Caco-2 (cell line): Measurements from ENCODE around the gene FYB2. TPM values are rescaled to one million over a fixed set of nuclear protein-coding genes. Genes with fewer than 3 reads are reported as not detected.

Source experiments
- BruUV-seq: library from RNA; stranded (reverse); fragments of 400-500 nt; replicated peaks from 2 replicates; lab custom pipeline; 2021; lab: Mats Ljungman, UMichigan
- CTCF ChIA-PET: fragments of 300-600 bp; sonication (Branson Sonifier 250); formaldehyde crosslinking; loops from one replicate; lab custom pipeline; 2022; ENCODE audit warnings: antibody characterized with exemption; lab: Charles Lee
- POLR2A ChIA-PET: fragments of 300-600 bp; sonication (Branson Sonifier 250); formaldehyde crosslinking; loops from one replicate; lab custom pipeline; 2022; ENCODE audit warnings: antibody characterized with exemption; lab: Charles Lee
- DNase-seq, 2 experiments: peaks; one replicate each; pipeline versions ENCODE4 v3.0.0 to v3.0.0-alpha.2; 2020 to 2022
- H3K27me3 ChIP-seq: replicated peaks from 2 replicates; pipeline ENCODE4 v1.6.0; 2011; ENCODE audit warnings: low read length; ENCODE audit not compliant: control insufficient read depth, insufficient read depth
- H3K36me3 ChIP-seq: 2 replicates; pipeline ENCODE4 v1.5.1; 2011; ENCODE audit warnings: low read length; ENCODE audit not compliant: control insufficient read depth, insufficient read depth
- H3K4me1 ChIP-seq: fragments of 250-450 bp; sonication (Bioruptor Pico); 2 replicates; pipeline ENCODE4 v1.5.1; 2020; ENCODE audit warnings: mild to moderate bottlenecking
- H3K4me3 ChIP-seq: 2 replicates; pipeline ENCODE4 v1.5.1; 2011; ENCODE audit warnings: low read depth, mild to moderate bottlenecking, control low read depth, low read length
- H3K9me3 ChIP-seq: fragments of 250-450 bp; sonication (Bioruptor Pico); 2 replicates; pipeline ENCODE4 v1.5.1; 2020; ENCODE audit warnings: mild to moderate bottlenecking, moderate library complexity
- H3K27ac Mint-ChIP-seq: one replicate; pipeline ENCODE4 v1.8.0; 2022; ENCODE audit warnings: mixed read lengths; ENCODE audit not compliant: unreplicated experiment
- H3K27me3 Mint-ChIP-seq: one replicate; pipeline ENCODE4 v1.8.0; 2022; ENCODE audit warnings: mixed read lengths; ENCODE audit not compliant: insufficient read depth, unreplicated experiment
- H3K36me3 Mint-ChIP-seq: one replicate; pipeline ENCODE4 v1.8.0; 2022; ENCODE audit warnings: mild to moderate bottlenecking, mixed read lengths; ENCODE audit not compliant: insufficient read depth, unreplicated experiment
- H3K4me1 Mint-ChIP-seq: one replicate; pipeline ENCODE4 v1.8.0; 2022; ENCODE audit warnings: low read depth, mixed read lengths; ENCODE audit not compliant: unreplicated experiment
- H3K4me3 Mint-ChIP-seq: one replicate; pipeline ENCODE4 v1.8.0; 2022; ENCODE audit warnings: mild to moderate bottlenecking, moderate library complexity, mixed read lengths; ENCODE audit not compliant: unreplicated experiment
- H3K9me3 Mint-ChIP-seq: one replicate; pipeline ENCODE4 v1.8.0; 2022; ENCODE audit warnings: mixed read lengths; ENCODE audit not compliant: unreplicated experiment
- intact Hi-C: fragments of 100-400 bp; cut with micrococcal nuclease; formaldehyde crosslinking; loops from one replicate; pipeline ENCODE4 v1.10.0; 2022; ENCODE audit not compliant: unreplicated experiment
- total RNA-seq: library from RNA; stranded (reverse); gene quantifications from 2 replicates; pipeline ENCODE4 v1.2.3, GENCODE V29; 2022
- TF ChIP-seq, protein P1 (sequence below), 2 experiments: fragments of 200-600 bp in 1 of 2; IDR thresholded peaks; 1 replicate in 1 of 2; 2 replicates in 1 of 2; pipeline versions ENCODE4 v1.5.1 to v1.8.0; 2011 to 2022; ENCODE audit warnings: antibody characterized with exemption in 1 of 2, control low read depth in 1 of 2, inconsistent platforms in 1 of 2, low read depth in 1 of 2, low read length in 1 of 2, mild to moderate bottlenecking in 1 of 2, moderate library complexity in 1 of 2; ENCODE audit not compliant: insufficient read depth in 1 of 2, severe bottlenecking in 1 of 2, unreplicated experiment in 1 of 2

Gene FYB2
- total RNA-seq, 1 experiment from 2014 or later: 2.7 TPM

DNA sequence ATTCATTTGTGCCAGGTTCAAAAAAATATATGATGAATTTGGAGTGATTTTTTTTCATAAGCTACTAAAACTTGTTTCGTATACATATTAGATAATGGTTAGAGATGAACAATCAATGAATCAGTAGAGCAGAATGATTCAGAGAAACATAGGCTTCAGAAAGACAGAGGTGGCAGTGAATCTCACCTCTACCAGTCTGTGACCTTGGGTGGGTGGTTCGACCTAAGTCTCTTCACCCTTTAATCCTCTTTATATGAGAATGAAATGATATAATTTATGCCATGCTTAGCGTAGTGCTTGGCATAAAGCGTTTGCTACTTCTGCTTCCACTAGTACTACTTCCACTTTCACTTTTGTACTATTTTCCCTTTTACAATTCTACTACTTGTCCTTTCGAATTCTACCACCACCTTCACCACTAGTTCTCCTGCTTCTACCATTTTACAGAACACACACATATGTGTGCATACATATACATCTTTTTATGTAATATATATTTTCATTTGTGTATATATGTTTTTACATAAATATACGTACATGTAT is 45.1 kb downstream of the FYB2 start:
- ChIA-PET CTCF (no interaction called here), POLR2A (no interaction called here)
- Histone ChIP-seq H3K27me3 (no peaks in the 10 kb centered on the region), H3K9me3 (no peaks in the 10 kb centered on the region), H3K36me3 (no peaks in the 10 kb centered on the region), H3K4me3 (no peak overlapping the region), H3K4me1 (no peaks in the 10 kb centered on the region)
- Mint-ChIP-seq H3K27me3 (no peaks in the 10 kb centered on the region), H3K4me1 (no peaks in the 10 kb centered on the region), H3K36me3 (no peaks in the 10 kb centered on the region), H3K9me3 (no peaks in the 10 kb centered on the region), H3K4me3 (no peak overlapping the region), H3K27ac (no peak overlapping the region)
- intact Hi-C loops: no loop called here
- DNase-seq: no peak
- BruUV-seq: no TSS peak
- TF ChIP-seq, protein P1, sequence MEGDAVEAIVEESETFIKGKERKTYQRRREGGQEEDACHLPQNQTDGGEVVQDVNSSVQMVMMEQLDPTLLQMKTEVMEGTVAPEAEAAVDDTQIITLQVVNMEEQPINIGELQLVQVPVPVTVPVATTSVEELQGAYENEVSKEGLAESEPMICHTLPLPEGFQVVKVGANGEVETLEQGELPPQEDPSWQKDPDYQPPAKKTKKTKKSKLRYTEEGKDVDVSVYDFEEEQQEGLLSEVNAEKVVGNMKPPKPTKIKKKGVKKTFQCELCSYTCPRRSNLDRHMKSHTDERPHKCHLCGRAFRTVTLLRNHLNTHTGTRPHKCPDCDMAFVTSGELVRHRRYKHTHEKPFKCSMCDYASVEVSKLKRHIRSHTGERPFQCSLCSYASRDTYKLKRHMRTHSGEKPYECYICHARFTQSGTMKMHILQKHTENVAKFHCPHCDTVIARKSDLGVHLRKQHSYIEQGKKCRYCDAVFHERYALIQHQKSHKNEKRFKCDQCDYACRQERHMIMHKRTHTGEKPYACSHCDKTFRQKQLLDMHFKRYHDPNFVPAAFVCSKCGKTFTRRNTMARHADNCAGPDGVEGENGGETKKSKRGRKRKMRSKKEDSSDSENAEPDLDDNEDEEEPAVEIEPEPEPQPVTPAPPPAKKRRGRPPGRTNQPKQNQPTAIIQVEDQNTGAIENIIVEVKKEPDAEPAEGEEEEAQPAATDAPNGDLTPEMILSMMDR (IDR thresholded peaks at IDR 0.05; ENCODE audit: insufficient read depth in 1 of 2, low read depth in 1 of 2, low read length in 1 of 2, severe bottlenecking in 1 of 2, unreplicated experiment in 1 of 2): no peak

DNA sequence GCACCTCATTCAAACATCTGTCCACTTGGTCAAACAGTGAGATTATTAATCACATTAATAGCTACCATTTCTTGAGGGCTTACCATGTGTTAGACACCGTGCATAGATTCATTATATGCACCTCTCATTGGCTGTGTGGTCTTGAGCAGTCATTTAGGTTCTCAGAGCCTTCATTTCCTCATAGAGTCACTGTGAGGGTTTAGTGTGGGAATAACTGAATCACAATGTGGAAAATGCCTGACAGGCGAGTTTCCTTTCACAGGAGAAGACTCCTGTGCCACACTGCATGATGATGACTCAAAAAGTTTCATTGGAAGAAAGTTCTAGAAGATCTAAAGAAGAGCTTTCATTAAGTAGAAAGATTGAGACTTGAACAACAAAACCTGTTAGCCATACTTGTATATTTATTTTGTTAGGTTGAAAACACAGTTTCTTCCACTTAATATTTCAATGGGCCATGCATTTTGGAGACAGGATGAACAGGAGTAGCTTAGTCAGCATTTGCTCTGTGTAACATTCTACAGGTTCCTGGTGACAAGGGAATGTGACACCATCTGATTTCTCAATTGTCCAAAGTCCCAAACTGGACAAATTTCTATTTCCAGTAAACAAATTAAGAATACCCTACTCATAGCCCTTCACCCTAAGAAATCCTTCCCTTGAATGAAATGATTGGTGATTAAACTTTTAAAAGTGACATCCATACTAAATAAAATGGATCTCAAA is 45.7 kb downstream of the FYB2 start:
- Histone ChIP-seq H3K4me3 (no peak overlapping the region), H3K9me3 (no peaks in the 10 kb centered on the region), H3K4me1 (no peaks in the 10 kb centered on the region), H3K27me3 (no peaks in the 10 kb centered on the region), H3K36me3 (no peaks in the 10 kb centered on the region)
- ChIA-PET POLR2A (no interaction called here), CTCF (no interaction called here)
- intact Hi-C loops: no loop called here
- DNase-seq: no peak
- Mint-ChIP-seq H3K36me3 (no peaks in the 10 kb centered on the region), H3K27me3 (no peaks in the 10 kb centered on the region), H3K4me3 (no peak overlapping the region), H3K9me3 (no peaks in the 10 kb centered on the region), H3K27ac (no peak overlapping the region), H3K4me1 (no peaks in the 10 kb centered on the region)
- TF ChIP-seq, protein P1 (IDR thresholded peaks at IDR 0.05; ENCODE audit: insufficient read depth in 1 of 2, low read depth in 1 of 2, low read length in 1 of 2, severe bottlenecking in 1 of 2, unreplicated experiment in 1 of 2): no peak
- BruUV-seq: no TSS peak

DNA sequence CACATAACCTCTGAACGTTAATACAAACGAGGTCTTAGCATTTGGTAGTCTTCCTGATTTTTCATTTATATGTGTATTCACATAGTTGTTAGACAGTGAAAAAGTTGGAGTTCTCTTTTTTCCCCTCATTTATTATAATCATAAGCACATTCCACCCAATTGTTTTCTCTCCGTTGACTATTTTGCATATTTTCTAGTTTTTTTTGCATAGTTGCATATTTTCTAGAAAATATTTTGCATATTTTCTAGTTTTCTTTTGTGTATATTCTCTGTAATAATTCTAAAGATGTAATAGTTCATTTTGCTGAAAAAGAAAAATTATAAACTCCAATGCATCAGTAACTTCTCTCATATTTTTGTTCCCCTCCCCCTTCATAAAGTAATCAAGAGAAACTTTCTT is 47.5 kb downstream of the FYB2 start:
- ChIA-PET CTCF (no interaction called here), POLR2A (no interaction called here)

More for the DNA sequence above, 47.5 kb downstream of the FYB2 start:
- Mint-ChIP-seq H3K4me3 (no peak overlapping the region), H3K27me3 (no peaks in the 10 kb centered on the region), H3K9me3 (no peaks in the 10 kb centered on the region), H3K27ac (no peak overlapping the region), H3K4me1 (no peaks in the 10 kb centered on the region), H3K36me3 (no peaks in the 10 kb centered on the region)
- DNase-seq: no peak
- intact Hi-C loops: no loop called here
- no TSS peak for BruUV-seq
- no peaks in the 10 kb centered on the region for H3K36me3 ChIP-seq
- H3K4me1 ChIP-seq: no peaks in the 10 kb centered on the region
- TF ChIP-seq, protein P1 (IDR thresholded peaks at IDR 0.05; ENCODE audit: insufficient read depth in 1 of 2, low read depth in 1 of 2, low read length in 1 of 2, severe bottlenecking in 1 of 2, unreplicated experiment in 1 of 2): no peak
- no peaks in the 10 kb centered on the region for H3K27me3 ChIP-seq
- no peak overlapping the region for H3K4me3 ChIP-seq
- H3K9me3 ChIP-seq: no peaks in the 10 kb centered on the region
